ENCODE measurements around the gene MYL9. TPM values are rescaled to one million over a fixed set of nuclear protein-coding genes. Genes with fewer than 3 reads are reported as not detected.

Gene MYL9
- total RNA-seq, 2 experiments from 2014 or later = not detected

- no peaks in the 10 kb centered on the region for H3K27me3 Mint-ChIP-seq
- CTCF ChIA-PET = no interaction called here
- intact Hi-C loops (cut with micrococcal nuclease) = no loop called here
- no peak overlapping the region for H3K27ac Mint-ChIP-seq
- POLR2A ChIA-PET = interaction anchor here (0.6 kb wide), 1 partner anchor 421 kb away, joined by 4 read pairs; no protein-coding TSS in a partner anchor
- no peak for TF ChIP-seq CTCF (IDR thresholded peaks at IDR 0.05)
- H3K36me3 Mint-ChIP-seq (ENCODE audit: low read depth) = peaks cover 4% of the 10 kb centered on the region
- no peaks in the 10 kb centered on the region for H3K4me1 Mint-ChIP-seq (ENCODE audit: low read depth)
- DNase-seq (no peak), ATAC-seq (no peak)
- no peak overlapping the region for H3K4me3 Mint-ChIP-seq
- no peaks in the 10 kb centered on the region for H3K9me3 Mint-ChIP-seq
Observed at GRCh38 chr20:36528875-36529417, 12.4 kb upstream of the MYL9 start.

GRCh38 chr20:36532388-36532787, 8.9 kb upstream of the MYL9 start:
- TF ChIP-seq CTCF (IDR thresholded peaks at IDR 0.05) = no peak
- H3K27me3 Mint-ChIP-seq = no peaks in the 10 kb centered on the region
- DNase-seq (no peak), ATAC-seq (no peak)
- no peaks in the 10 kb centered on the region for H3K4me1 Mint-ChIP-seq (ENCODE audit: low read depth)
- POLR2A ChIA-PET = no interaction called here
- intact Hi-C loops (cut with micrococcal nuclease) = no loop called here
- H3K36me3 Mint-ChIP-seq (ENCODE audit: low read depth) = no peaks in the 10 kb centered on the region
- H3K27ac Mint-ChIP-seq = no peak overlapping the region
- H3K9me3 Mint-ChIP-seq = no peaks in the 10 kb centered on the region
- no peak overlapping the region for H3K4me3 Mint-ChIP-seq
- CTCF ChIA-PET = interaction anchor here (0.5 kb wide), 1 partner anchor 22 kb away, joined by 4 read pairs; no protein-coding TSS in a partner anchor

DNA sequence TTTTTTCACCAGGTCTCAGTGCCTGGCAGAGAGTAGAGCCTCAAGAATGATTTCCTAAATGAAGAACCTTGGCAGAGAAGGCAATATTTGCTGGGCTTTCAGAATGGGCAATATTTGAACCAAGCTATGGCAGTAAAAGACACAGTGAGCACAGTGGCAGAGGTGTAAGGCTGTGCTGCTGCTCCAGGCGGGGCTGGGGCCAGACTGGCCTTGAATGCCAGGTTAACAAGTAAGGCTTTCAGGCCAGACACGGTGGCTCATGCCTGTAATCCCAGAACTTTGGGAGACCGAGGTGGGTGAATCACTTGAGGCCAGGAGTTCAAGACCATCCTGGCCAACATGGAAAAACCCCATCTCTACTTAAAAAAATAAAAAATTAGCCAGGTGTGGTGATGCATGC, 8.5 kb upstream of the MYL9 start:
- POLR2A ChIA-PET = no interaction called here
- ATAC-seq (no peak), DNase-seq (no peak)
- Mint-ChIP-seq H3K27me3 (no peaks in the 10 kb centered on the region), H3K4me3 (no peak overlapping the region), H3K9me3 (no peaks in the 10 kb centered on the region), H3K36me3 (ENCODE audit: low read depth) (no peaks in the 10 kb centered on the region), H3K4me1 (ENCODE audit: low read depth) (no peaks in the 10 kb centered on the region), H3K27ac (no peak overlapping the region)
- intact Hi-C loops (cut with micrococcal nuclease) = no loop called here
- CTCF ChIA-PET = no interaction called here
- no peak for TF ChIP-seq CTCF (IDR thresholded peaks at IDR 0.05)

- Mint-ChIP-seq H3K36me3 (ENCODE audit: low read depth) (no peaks in the 10 kb centered on the region), H3K9me3 (no peaks in the 10 kb centered on the region), H3K4me1 (ENCODE audit: low read depth) (no peaks in the 10 kb centered on the region), H3K4me3 (no peak overlapping the region), H3K27ac (no peak overlapping the region), H3K27me3 (no peaks in the 10 kb centered on the region)
- POLR2A ChIA-PET = no interaction called here
- CTCF ChIA-PET = no interaction called here
- DNase-seq = no peak
- no peak for ATAC-seq
- no peak for TF ChIP-seq CTCF (IDR thresholded peaks at IDR 0.05)
- intact Hi-C loops (cut with micrococcal nuclease) = no loop called here
Observed at GRCh38 chr20:36538026-36538722, 3.1 kb upstream of the MYL9 start.

DNA sequence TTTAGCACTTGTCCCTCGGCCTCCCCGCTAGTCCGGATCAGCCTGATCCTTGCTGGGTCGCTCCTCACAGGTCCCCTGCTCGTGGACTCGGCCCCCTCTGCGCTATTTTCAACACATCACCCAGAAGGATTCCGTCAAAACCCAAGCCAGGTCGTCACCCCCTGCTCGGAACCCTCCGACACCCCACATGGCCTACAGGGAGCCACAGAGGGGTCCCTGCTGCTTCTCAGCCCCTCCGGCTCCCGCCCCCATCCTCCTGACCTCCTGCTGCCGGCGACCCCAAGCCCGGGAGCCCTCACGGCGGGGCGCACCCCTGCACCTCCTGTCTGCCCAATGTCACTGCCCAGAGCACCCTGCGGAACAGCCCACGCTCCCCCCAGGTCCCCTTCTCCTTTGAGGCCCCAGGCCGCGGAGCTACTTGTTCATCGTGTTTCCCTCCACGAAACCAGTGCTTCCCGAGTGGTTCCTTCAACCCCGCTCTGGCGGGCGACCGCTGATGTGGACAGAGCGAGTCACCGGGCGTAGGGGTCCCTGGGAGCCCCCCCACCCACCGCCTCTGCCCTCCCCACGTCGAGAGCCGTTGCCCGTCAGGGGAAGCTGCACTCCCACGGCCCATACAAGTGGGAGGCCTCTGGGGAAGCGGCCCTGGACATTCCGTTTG, 638 bp upstream of the MYL9 start:
- intact Hi-C loops (cut with micrococcal nuclease) = no loop called here
- Mint-ChIP-seq H3K27me3 (no peaks in the 10 kb centered on the region), H3K4me1 (ENCODE audit: low read depth) (no peaks in the 10 kb centered on the region), H3K27ac (no peak overlapping the region), H3K36me3 (ENCODE audit: low read depth) (no peaks in the 10 kb centered on the region), H3K9me3 (no peaks in the 10 kb centered on the region), H3K4me3 (no peak overlapping the region)
- ATAC-seq (no peak), DNase-seq (no peak)
- ChIA-PET POLR2A (no interaction called here), CTCF (no interaction called here)
- no peak for TF ChIP-seq CTCF (IDR thresholded peaks at IDR 0.05)
